GM19438 (cell line): ENCODE data around the gene PUS7.
A peak's percentile ranks its signal among the peaks of the same experiment; 100 is the strongest.
"Not testable (repeated sequence)": the region's sequence is repeated elsewhere in the genome, so short reads cannot be mapped to it uniquely, and the experiment has no call there.

Experiments
- ATAC-seq: cut with Tn5 transposase; IDR thresholded peaks from one replicate; pipeline ENCODE4 v1.9.1; 2021; ENCODE audit warnings: low read depth; ENCODE audit not compliant: unreplicated experiment

PUS7 gene

GRCh38 chr7:105450177-105450861 lies 71.8 kb downstream of the PUS7 start:
- no peak for ATAC-seq

GRCh38 chr7:105448181-105448580 lies 73.9 kb downstream of the PUS7 start:
- peak; percentile 75 for ATAC-seq

- ATAC-seq = no peak
Observed at GRCh38 chr7:105444342-105444987, 77.6 kb downstream of the PUS7 start.

- ATAC-seq = not testable (repeated sequence)
Observed at GRCh38 chr7:105442214-105442613, 79.9 kb downstream of the PUS7 start.

- ATAC-seq = no peak
Observed at GRCh38 chr7:105439174-105439893, 82.7 kb downstream of the PUS7 start.

GRCh38 chr7:105438847-105439173 lies 83.3 kb downstream of the PUS7 start:
- no peak for ATAC-seq

GRCh38 chr7:105438254-105438653 lies 83.8 kb downstream of the PUS7 start:
- no peak for ATAC-seq

GRCh38 chr7:105437356-105437755 lies 84.7 kb downstream of the PUS7 start:
- not testable (repeated sequence) for ATAC-seq

- no peak for ATAC-seq
Observed at GRCh38 chr7:105429746-105430612, 92.1 kb downstream of the PUS7 start.

GRCh38 chr7:105426606-105427146 lies 95.4 kb downstream of the PUS7 start:
- ATAC-seq = no peak

- ATAC-seq = no peak
Observed at GRCh38 chr7:105423987-105424386, 98.1 kb downstream of the PUS7 start.

GRCh38 chr7:105413887-105414437 lies 108.1 kb downstream of the PUS7 start:
- ATAC-seq = no peak

- not testable (repeated sequence) for ATAC-seq
Observed at GRCh38 chr7:105410774-105411173, 111.3 kb downstream of the PUS7 start.

GRCh38 chr7:105409775-105410174 lies 112.3 kb downstream of the PUS7 start:
- not testable (repeated sequence) for ATAC-seq

GRCh38 chr7:105408791-105409410 lies 113.2 kb downstream of the PUS7 start:
- no peak for ATAC-seq
